ENCODE data around the gene PRICKLE4.

The PRICKLE4 gene

GRCh38 chr6:41768545-41769308 is 11.9 kb upstream of the PRICKLE4 start:
- in situ Hi-C loops (cut with HindIII; ENCODE audit: low sequenced_read_pairs): no loop called here

- in situ Hi-C loops (cut with HindIII; ENCODE audit: low sequenced_read_pairs): no loop called here
Observed at GRCh38 chr6:41769376-41769775, 11.2 kb upstream of the PRICKLE4 start.

GRCh38 chr6:41770381-41771057 is 10.1 kb upstream of the PRICKLE4 start:
- in situ Hi-C loops (cut with HindIII; ENCODE audit: low sequenced_read_pairs): no loop called here

- in situ Hi-C loops (cut with HindIII; ENCODE audit: low sequenced_read_pairs): no loop called here
Observed at GRCh38 chr6:41771058-41771983, 9.3 kb upstream of the PRICKLE4 start.

GRCh38 chr6:41774841-41775240 is 5.7 kb upstream of the PRICKLE4 start:
- in situ Hi-C loops (cut with HindIII; ENCODE audit: low sequenced_read_pairs): loop anchor here (25.0 kb wide), 2 partner anchors 162 to 262 kb away; partner anchors contain the start of gene CCND3

GRCh38 chr6:41775293-41775882 is 5.2 kb upstream of the PRICKLE4 start:
- in situ Hi-C loops (cut with HindIII; ENCODE audit: low sequenced_read_pairs): loop anchor here (25.0 kb wide), 2 partner anchors 162 to 262 kb away; partner anchors contain the start of gene CCND3

- in situ Hi-C loops (cut with HindIII; ENCODE audit: low sequenced_read_pairs): loop anchor here (25.0 kb wide), 2 partner anchors 160 to 260 kb away; partner anchors contain the start of gene CCND3
Observed at GRCh38 chr6:41777551-41778285, 2.9 kb upstream of the PRICKLE4 start.

GRCh38 chr6:41778895-41779294 is 1.7 kb upstream of the PRICKLE4 start:
- in situ Hi-C loops (cut with HindIII; ENCODE audit: low sequenced_read_pairs): loop anchor here (25.0 kb wide), 2 partner anchors 158 to 258 kb away; partner anchors contain the start of gene CCND3

- in situ Hi-C loops (cut with HindIII; ENCODE audit: low sequenced_read_pairs): loop anchor here (25.0 kb wide), 2 partner anchors 158 to 258 kb away; partner anchors contain the start of gene CCND3
Observed at GRCh38 chr6:41779336-41779735, 1.2 kb upstream of the PRICKLE4 start.

- in situ Hi-C loops (cut with HindIII; ENCODE audit: low sequenced_read_pairs): loop anchor here (10.0 to 25.0 kb wide), 3 partner anchors 85 to 257 kb away; partner anchors contain the start of gene CCND3
Observed at GRCh38 chr6:41779788-41780550, 613 bp upstream of the PRICKLE4 start, which contains the start of gene FRS3. Gene FRS3, minus strand, starts transcription at chr6:41779900. Its CDS starts 2,913 bp downstream, at chr6:41776987.

- in situ Hi-C loops (cut with HindIII; ENCODE audit: low sequenced_read_pairs): loop anchor here (10.0 to 25.0 kb wide), 3 partner anchors 87 to 256 kb away; partner anchors contain the start of gene CCND3
Observed at GRCh38 chr6:41781366-41781730, 766 bp downstream of the PRICKLE4 start.

GRCh38 chr6:41783106-41783780 is 2.7 kb downstream of the PRICKLE4 start:
- in situ Hi-C loops (cut with HindIII; ENCODE audit: low sequenced_read_pairs): loop anchor here (10.0 to 25.0 kb wide), 3 partner anchors 88 to 254 kb away; partner anchors contain the start of gene CCND3

- in situ Hi-C loops (cut with HindIII; ENCODE audit: low sequenced_read_pairs): loop anchor here (5.0 to 25.0 kb wide), 4 partner anchors 67 to 253 kb away; partner anchors contain the start of gene CCND3
Observed at GRCh38 chr6:41784581-41785171, 4.1 kb downstream of the PRICKLE4 start.

- in situ Hi-C loops (cut with HindIII; ENCODE audit: low sequenced_read_pairs): loop anchor here (5.0 to 25.0 kb wide), 4 partner anchors 68 to 252 kb away; partner anchors contain the start of gene CCND3
Observed at GRCh38 chr6:41785254-41785653, 4.7 kb downstream of the PRICKLE4 start.

GRCh38 chr6:41785689-41786450 is 5.3 kb downstream of the PRICKLE4 start:
- in situ Hi-C loops (cut with HindIII; ENCODE audit: low sequenced_read_pairs): loop anchor here (5.0 to 25.0 kb wide), 4 partner anchors 69 to 251 kb away; partner anchors contain the start of gene CCND3

GRCh38 chr6:41786451-41787218 is 6.1 kb downstream of the PRICKLE4 start:
- in situ Hi-C loops (cut with HindIII; ENCODE audit: low sequenced_read_pairs): loop anchor here (5.0 to 25.0 kb wide), 4 partner anchors 69 to 251 kb away; partner anchors contain the start of gene CCND3
